HG02763 (cell line): Measurements from ENCODE around the gene DKK3.

Experiments
- ATAC-seq: cut with Tn5 transposase; IDR thresholded peaks from one replicate; pipeline ENCODE4 v1.9.1; 2021; ENCODE audit warnings: mild to moderate bottlenecking, moderate library complexity; ENCODE audit not compliant: unreplicated experiment

The DKK3 gene

GRCh38 chr11:11985016-11985715 is 23.3 kb downstream of the DKK3 start:
- no peak for ATAC-seq

- no peak for ATAC-seq
Measured at GRCh38 chr11:11984563-11984962, 23.9 kb downstream of the DKK3 start.

GRCh38 chr11:11983427-11983826 is 25.0 kb downstream of the DKK3 start:
- ATAC-seq = no peak

GRCh38 chr11:11982975-11983374 is 25.5 kb downstream of the DKK3 start:
- no peak for ATAC-seq

- no peak for ATAC-seq
Measured at GRCh38 chr11:11982461-11982860, 26.0 kb downstream of the DKK3 start.

GRCh38 chr11:11981840-11982239 is 26.6 kb downstream of the DKK3 start:
- no peak for ATAC-seq

GRCh38 chr11:11981364-11981763 is 27.1 kb downstream of the DKK3 start:
- no peak for ATAC-seq

GRCh38 chr11:11980841-11981308 is 27.6 kb downstream of the DKK3 start:
- ATAC-seq = no peak

GRCh38 chr11:11980200-11980599 is 28.2 kb downstream of the DKK3 start:
- ATAC-seq = no peak

- ATAC-seq = no peak
Measured at GRCh38 chr11:11979488-11980117, 28.8 kb downstream of the DKK3 start.

GRCh38 chr11:11978792-11979487 is 29.5 kb downstream of the DKK3 start:
- ATAC-seq = no peak

- ATAC-seq = no peak
Measured at GRCh38 chr11:11978098-11978637, 30.3 kb downstream of the DKK3 start.

- ATAC-seq = no peak
Measured at GRCh38 chr11:11977206-11977938, 31.1 kb downstream of the DKK3 start.

- no peak for ATAC-seq
Measured at GRCh38 chr11:11976481-11977127, 31.8 kb downstream of the DKK3 start.

GRCh38 chr11:11975201-11976092 is 33.0 kb downstream of the DKK3 start:
- no peak for ATAC-seq

- no peak for ATAC-seq
Measured at GRCh38 chr11:11973866-11974265, 34.6 kb downstream of the DKK3 start.

- ATAC-seq = no peak
Measured at GRCh38 chr11:11973361-11973800, 35.0 kb downstream of the DKK3 start.

- ATAC-seq = no peak
Measured at GRCh38 chr11:11972730-11973341, 35.6 kb downstream of the DKK3 start.
